Urinary bladder (tissue), 4 donors: ENCODE measurements around the gene AFAP1. TPM values are rescaled to one million over a fixed set of nuclear protein-coding genes. Genes with fewer than 3 reads are reported as not detected.
"Not testable (repeated sequence)": the region's sequence is repeated elsewhere in the genome, so short reads cannot be mapped to it uniquely, and the experiment has no call there.

Source experiments
- DNase-seq: peaks from one replicate; pipeline ENCODE4 v3.0.0-alpha.2; 2015; ENCODE audit errors: extremely low spot score
- H3K27ac ChIP-seq: one replicate; pipeline ENCODE4 v1.5.1; 2013; ENCODE audit warnings: low read depth, mild to moderate bottlenecking, moderate library complexity
- H3K36me3 ChIP-seq: one replicate; pipeline ENCODE4 v1.6.1; 2013; ENCODE audit warnings: mild to moderate bottlenecking, moderate library complexity; ENCODE audit not compliant: insufficient read depth
- H3K4me1 ChIP-seq: one replicate; pipeline ENCODE4 v1.6.1; 2013; ENCODE audit warnings: mild to moderate bottlenecking, moderate library complexity; ENCODE audit not compliant: insufficient read depth
- H3K4me3 ChIP-seq: one replicate; pipeline ENCODE4 v1.5.1; 2013; ENCODE audit warnings: low read depth, low read length
- WGBS: extraction: QIAGEN DNeasy Blood & Tissue Kit; methylation state at CpG from one replicate; pipeline ENCODE4 v1.1.7; 2013; 5-methylcytosine and 5-hydroxymethylcytosine counted together
- polyA plus RNA-seq: library from polyadenylated mRNA; stranded (reverse); fragments of 200-250 nt; gene quantifications from one replicate; pipeline ENCODE4 v1.2.3, GENCODE V29; 2013
- total RNA-seq: library from RNA; depleted of rRNA; stranded (reverse); fragments of >200 nt; gene quantifications from one replicate; pipeline ENCODE4 v1.2.3, GENCODE V29; 2014
- donor health status: healthy with polysubstance abuse.
- donor health status: healthy.

Gene AFAP1
- total and polyA plus RNA-seq, 2 donors = 27.8 to 41.8 TPM

GRCh38 chr4:7928711-7929110, 10.9 kb downstream of the AFAP1 start:
- Histone ChIP-seq H3K4me3 (no peak overlapping the region), H3K4me1 (no peaks in the 10 kb centered on the region), H3K27ac (no peak overlapping the region), H3K36me3 (no peaks in the 10 kb centered on the region)
- 84% methylated on average over 7 of the region's 7 CpGs for WGBS
- DNase-seq = no peak

DNA sequence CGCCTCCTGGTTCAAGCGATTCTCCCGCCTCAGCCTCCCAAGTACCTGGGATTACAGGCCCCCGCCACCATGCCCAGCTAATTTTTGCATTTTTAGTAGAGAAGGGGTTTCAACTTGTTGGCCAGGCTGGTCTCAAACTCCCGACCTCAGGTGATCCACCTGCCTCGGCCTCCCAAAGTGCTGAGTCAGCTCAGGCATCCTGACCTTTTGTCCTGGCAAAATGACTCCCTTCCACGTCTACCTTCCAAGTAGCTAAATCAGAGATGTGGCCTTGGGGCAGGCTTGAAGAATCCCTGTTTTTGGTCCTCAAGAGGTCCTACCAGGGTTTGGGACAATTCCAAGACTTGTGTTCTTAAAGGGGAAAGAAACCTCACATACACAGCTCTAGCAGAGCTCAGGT, 12.8 kb downstream of the AFAP1 start:
- H3K4me3 ChIP-seq = no peak overlapping the region
- no peak for DNase-seq
- 93% methylated on average over 7 of the region's 7 CpGs for WGBS
- no peak overlapping the region for H3K27ac ChIP-seq
- H3K36me3 ChIP-seq = no peaks in the 10 kb centered on the region
- no peaks in the 10 kb centered on the region for H3K4me1 ChIP-seq

DNA sequence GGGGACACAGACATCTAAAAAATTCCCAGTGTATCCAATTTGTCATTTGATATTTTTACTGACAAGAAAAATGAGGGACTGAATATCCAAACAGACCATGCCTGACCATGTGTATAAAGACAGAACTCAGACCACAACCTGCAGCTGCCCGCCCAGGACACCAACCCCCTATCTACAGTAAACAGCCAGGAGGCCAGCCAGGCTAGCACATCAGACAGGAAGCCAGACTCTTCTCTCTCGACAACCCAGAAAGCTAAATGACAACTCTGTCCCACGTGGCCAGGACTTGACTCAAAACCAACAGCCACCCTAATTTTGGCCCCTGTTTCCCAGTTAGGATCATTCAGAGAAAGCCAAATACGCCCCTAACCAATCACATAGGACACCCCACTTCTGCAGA, 15.1 kb downstream of the AFAP1 start:
- no peak overlapping the region for H3K27ac ChIP-seq
- WGBS = 70% methylated on average over 4 of the region's 4 CpGs
- H3K4me1 ChIP-seq = no peaks in the 10 kb centered on the region
- no peaks in the 10 kb centered on the region for H3K36me3 ChIP-seq
- no peak overlapping the region for H3K4me3 ChIP-seq
- DNase-seq = no peak

GRCh38 chr4:7924163-7924562, 15.5 kb downstream of the AFAP1 start:
- WGBS = 60% methylated on average over 7 of the region's 7 CpGs
- H3K4me1 ChIP-seq = no peaks in the 10 kb centered on the region
- DNase-seq = no peak
- H3K27ac ChIP-seq = no peak overlapping the region
- no peaks in the 10 kb centered on the region for H3K36me3 ChIP-seq
- H3K4me3 ChIP-seq = no peak overlapping the region

DNA sequence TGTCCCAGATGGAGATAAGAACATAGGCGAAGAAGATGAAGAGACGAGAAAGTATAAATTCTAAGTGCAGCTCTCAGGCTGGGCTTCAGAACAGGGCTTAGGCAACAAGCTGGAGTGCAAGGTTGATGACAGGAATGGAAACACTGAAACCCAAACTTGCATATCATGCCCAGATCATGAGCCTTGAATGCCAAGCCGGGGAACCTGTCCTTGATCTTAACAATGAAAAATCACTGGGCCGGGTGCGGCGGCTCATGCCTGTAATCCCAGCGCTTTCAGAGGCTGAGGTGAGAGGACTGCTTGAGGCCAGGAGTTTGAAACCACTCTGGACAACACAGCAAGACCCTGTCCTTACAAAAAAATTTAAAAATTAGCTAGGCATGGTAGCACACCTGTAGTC, 17.2 kb downstream of the AFAP1 start:
- DNase-seq = no peak
- H3K4me3 ChIP-seq = no peak overlapping the region
- H3K27ac ChIP-seq = no peak overlapping the region
- 67% methylated on average over 7 of the region's 7 CpGs for WGBS
- H3K36me3 ChIP-seq = no peaks in the 10 kb centered on the region
- no peaks in the 10 kb centered on the region for H3K4me1 ChIP-seq

- no peaks in the 10 kb centered on the region for H3K36me3 ChIP-seq
- no peak overlapping the region for H3K27ac ChIP-seq
- no peak for DNase-seq
- no peaks in the 10 kb centered on the region for H3K4me1 ChIP-seq
- 71% methylated on average over 12 of the region's 12 CpGs for WGBS
- H3K4me3 ChIP-seq = no peak overlapping the region
These were observed 20.7 kb downstream of the AFAP1 start for GRCh38 chr4:7918981-7919380.

GRCh38 chr4:7918187-7918586, 21.5 kb downstream of the AFAP1 start:
- 85% methylated on average over 18 of the region's 18 CpGs for WGBS
- DNase-seq, H3K4me1 ChIP-seq, H3K36me3 ChIP-seq, H3K4me3 ChIP-seq, H3K27ac ChIP-seq: not testable (repeated sequence)

DNA sequence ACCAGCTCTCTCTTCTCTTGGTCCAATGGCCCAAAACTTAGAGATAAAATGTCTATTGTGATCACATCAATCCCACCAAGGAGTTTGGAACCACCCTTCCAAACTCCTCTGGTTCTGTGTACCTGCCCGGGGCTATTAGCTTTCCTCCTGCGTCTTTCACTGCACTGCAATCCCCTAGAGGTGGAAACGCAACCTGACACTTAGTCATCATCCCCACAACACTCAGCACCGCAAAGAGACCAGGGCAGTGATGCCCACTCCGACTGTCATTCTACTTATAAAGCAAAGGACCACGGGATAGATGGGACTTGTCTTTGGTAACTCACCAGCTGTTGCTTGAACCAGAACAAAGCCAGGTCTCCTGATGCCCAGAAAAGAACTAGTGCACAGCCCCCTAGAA, 22.0 kb downstream of the AFAP1 start:
- 87% methylated on average over 6 of the region's 6 CpGs for WGBS
- no peaks in the 10 kb centered on the region for H3K36me3 ChIP-seq
- no peaks in the 10 kb centered on the region for H3K4me1 ChIP-seq
- no peak overlapping the region for H3K27ac ChIP-seq
- no peak for DNase-seq
- no peak overlapping the region for H3K4me3 ChIP-seq

GRCh38 chr4:7915875-7916242, 23.8 kb downstream of the AFAP1 start:
- 74% methylated on average over 6 of the region's 6 CpGs for WGBS
- H3K36me3 ChIP-seq = no peaks in the 10 kb centered on the region
- H3K4me3 ChIP-seq = no peak overlapping the region
- DNase-seq = no peak
- no peak overlapping the region for H3K27ac ChIP-seq
- no peaks in the 10 kb centered on the region for H3K4me1 ChIP-seq

DNA sequence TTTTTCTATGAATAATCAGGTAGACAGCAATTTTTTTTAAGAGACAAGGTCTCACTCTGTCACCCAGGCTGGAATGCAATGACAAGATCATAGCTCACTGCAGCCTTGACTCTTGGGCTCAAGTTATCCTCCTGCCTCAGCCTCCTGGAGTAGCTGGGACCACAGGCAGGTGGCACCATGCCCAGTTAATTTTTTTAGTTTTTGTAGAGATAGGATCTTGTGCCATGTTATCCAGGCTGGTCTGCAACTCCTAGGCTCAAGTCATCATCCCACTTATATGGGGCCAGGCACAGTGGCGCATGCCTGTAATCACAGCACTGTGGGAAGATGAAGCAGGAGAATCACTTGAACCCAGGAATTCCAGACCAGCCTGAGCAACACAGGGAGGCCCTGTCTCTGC, 26.8 kb downstream of the AFAP1 start:
- 98% methylated on average over 1 of the region's 1 CpG for WGBS
- peaks cover 2% of the 10 kb centered on the region for H3K4me1 ChIP-seq

GRCh38 chr4:7910952-7911578, 28.6 kb downstream of the AFAP1 start:
- DNase-seq = no peak
- H3K4me1 ChIP-seq = peaks cover 2% of the 10 kb centered on the region
- H3K4me3 ChIP-seq = no peak overlapping the region
- no peaks in the 10 kb centered on the region for H3K36me3 ChIP-seq
- H3K27ac ChIP-seq = peak overlapping the region; percentile 11
- 19% methylated on average over 16 of the region's 16 CpGs for WGBS

More for the DNA sequence above, 26.8 kb downstream of the AFAP1 start:
- DNase-seq = no peak
- H3K4me3 ChIP-seq = no peak overlapping the region
- no peaks in the 10 kb centered on the region for H3K36me3 ChIP-seq
- no peak overlapping the region for H3K27ac ChIP-seq

DNA sequence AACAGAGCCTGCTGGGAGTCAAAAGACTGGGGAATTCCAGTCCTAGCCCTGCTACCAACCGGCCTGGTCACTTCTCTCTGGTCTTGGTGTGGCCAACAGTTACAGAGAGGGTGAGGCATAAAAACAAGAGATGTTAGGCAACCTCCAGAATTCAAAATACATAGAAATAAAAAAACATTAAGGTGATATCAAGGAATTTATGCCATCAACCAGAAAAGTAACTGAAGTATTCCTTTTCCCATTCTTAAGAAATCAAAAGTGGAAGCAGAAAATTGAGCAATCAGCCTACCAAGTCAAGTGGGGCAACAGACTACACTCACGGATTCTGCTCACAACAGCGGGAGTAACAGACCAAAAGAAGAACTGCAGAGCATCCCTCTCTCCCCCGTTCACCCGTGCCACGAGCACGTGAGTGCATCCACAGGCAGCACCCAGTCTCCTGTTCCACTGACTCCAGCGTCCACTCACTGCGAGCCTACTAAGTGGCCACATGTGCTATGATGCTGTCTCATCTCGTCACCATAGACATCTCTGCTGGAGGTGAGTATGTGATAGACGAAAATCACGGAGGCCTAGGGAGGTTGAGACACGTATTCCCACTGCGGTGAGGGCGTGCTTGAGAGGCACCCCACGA, 29.3 kb downstream of the AFAP1 start:
- 57% methylated on average over 16 of the region's 16 CpGs for WGBS
- Histone ChIP-seq H3K27ac (peak overlapping the region; percentile 11), H3K36me3 (no peaks in the 10 kb centered on the region), H3K4me3 (no peak overlapping the region), H3K4me1 (peaks cover 2% of the 10 kb centered on the region)
- DNase-seq = no peak

GRCh38 chr4:7909463-7910262, 30.0 kb downstream of the AFAP1 start:
- Histone ChIP-seq H3K27ac (no peak overlapping the region), H3K4me3 (no peak overlapping the region), H3K4me1 (peaks cover 2% of the 10 kb centered on the region), H3K36me3 (no peaks in the 10 kb centered on the region)
- 53% methylated on average over 12 of the region's 12 CpGs for WGBS
- DNase-seq = no peak

DNA sequence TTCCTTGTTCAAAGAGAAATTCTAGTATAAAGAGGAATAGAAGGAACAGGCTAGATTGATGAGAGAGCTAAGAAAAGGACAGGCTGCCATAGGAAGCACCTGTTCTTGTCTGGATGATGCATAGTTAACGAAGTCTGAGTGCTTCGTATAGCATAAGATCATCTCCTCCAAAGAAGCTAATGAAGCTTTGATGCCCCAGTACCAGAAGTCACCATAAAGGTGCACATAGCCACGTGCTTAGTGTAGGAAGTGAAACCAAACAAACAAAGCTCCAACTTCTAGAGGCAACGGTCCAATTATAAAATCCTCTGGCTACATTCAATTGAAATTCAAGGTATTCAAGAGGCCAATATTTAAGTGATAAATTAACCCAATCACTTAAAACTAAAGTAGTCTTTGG, 31.0 kb downstream of the AFAP1 start:
- Histone ChIP-seq H3K36me3 (no peaks in the 10 kb centered on the region), H3K27ac (no peak overlapping the region), H3K4me3 (no peak overlapping the region), H3K4me1 (peaks cover 2% of the 10 kb centered on the region)
- 47% methylated on average over 4 of the region's 4 CpGs for WGBS
- DNase-seq = no peak
